ENCODE results near the gene RASGRP1.

DNA sequence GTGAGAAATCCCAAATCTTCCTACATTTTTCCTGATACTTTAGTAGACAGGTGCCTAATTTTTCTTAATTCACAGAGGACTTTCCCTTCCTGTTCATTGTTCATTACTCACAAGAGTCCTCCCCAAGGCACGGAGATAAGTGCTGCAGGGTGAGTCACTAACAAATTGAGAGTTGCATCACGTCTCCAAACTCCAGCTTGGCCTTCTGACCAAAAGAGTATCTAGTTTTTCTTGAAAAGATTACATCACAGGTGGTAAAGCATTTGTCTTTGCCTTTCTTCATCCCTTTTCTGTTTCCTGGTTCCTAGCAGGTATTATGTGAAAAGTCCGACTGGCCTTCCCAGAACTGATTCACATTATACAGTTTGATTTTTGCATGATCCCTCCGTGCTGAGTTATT, 24.9 kb upstream of the RASGRP1 start:
- TF ChIP-seq, protein P1, sequence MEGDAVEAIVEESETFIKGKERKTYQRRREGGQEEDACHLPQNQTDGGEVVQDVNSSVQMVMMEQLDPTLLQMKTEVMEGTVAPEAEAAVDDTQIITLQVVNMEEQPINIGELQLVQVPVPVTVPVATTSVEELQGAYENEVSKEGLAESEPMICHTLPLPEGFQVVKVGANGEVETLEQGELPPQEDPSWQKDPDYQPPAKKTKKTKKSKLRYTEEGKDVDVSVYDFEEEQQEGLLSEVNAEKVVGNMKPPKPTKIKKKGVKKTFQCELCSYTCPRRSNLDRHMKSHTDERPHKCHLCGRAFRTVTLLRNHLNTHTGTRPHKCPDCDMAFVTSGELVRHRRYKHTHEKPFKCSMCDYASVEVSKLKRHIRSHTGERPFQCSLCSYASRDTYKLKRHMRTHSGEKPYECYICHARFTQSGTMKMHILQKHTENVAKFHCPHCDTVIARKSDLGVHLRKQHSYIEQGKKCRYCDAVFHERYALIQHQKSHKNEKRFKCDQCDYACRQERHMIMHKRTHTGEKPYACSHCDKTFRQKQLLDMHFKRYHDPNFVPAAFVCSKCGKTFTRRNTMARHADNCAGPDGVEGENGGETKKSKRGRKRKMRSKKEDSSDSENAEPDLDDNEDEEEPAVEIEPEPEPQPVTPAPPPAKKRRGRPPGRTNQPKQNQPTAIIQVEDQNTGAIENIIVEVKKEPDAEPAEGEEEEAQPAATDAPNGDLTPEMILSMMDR (IDR thresholded peaks at IDR 0.05 in 2 of 3, conservative IDR thresholded peaks at IDR 0.05 in 1 of 3; ENCODE audit: borderline replicate concordance in 1 of 3, insufficient read depth in 1 of 3, low read depth in 2 of 3, low read length in 2 of 3) = no peak
- TF ChIP-seq YY1 (IDR thresholded peaks at IDR 0.05; ENCODE audit: extremely low read depth, insufficient replicate concordance, low read depth, low read length) (no peak), POLR2A (IDR thresholded peaks at IDR 0.05; ENCODE audit: borderline replicate concordance, extremely low read depth, insufficient read depth, insufficient read length) (no peak), ZFX (IDR thresholded peaks at IDR 0.05) (no peak), CEBPB (IDR thresholded peaks at IDR 0.05; ENCODE audit: low read depth) (peak; percentile 66), SP1 (IDR thresholded peaks at IDR 0.05; ENCODE audit: low read depth) (no peak), RAD21 (IDR thresholded peaks at IDR 0.05; ENCODE audit: low read depth) (no peak)

Measured in HCT116 (cell line).